Measurements from ENCODE around the gene EIF4EBP2. TPM values are rescaled to one million over a fixed set of nuclear protein-coding genes. Genes with fewer than 3 reads are reported as not detected.

The EIF4EBP2 gene
- total and polyA plus RNA-seq, 2 experiments from 2014 or later = 42.0 to 131 TPM

DNA sequence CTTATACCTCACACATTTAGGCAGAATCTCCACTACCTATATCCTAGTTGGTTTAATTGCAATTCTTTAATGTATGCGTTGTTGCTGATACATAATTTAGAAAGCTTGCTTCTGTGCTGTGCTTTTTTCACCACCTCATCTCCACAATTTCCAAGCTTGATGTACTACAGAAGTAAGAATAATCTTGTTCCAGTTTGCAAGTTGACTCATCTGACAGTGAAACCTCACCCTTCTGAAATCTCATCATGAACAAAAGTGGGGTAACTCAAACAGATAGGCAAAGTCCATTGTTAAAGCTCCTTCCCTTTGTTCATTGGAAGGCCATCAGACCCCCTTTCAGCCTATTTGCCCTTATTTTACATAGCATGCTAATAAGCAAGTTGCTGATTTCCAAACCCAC lies 13.6 kb downstream of the EIF4EBP2 start:
- no peak for ATAC-seq
- peaks cover 2% of the 10 kb centered on the region for H3K4me1 ChIP-seq (ENCODE audit: insufficient read depth)
- H3K27me3 Mint-ChIP-seq (ENCODE audit: insufficient read depth, low read depth, poor library complexity) = no peaks in the 10 kb centered on the region
- peaks cover 7% of the 10 kb centered on the region; the same call in 2 of the 3 replicates for H3K4me1 Mint-ChIP-seq
- no peaks in the 10 kb centered on the region for H3K27me3 ChIP-seq (ENCODE audit: insufficient read depth)
- peaks cover 30% of the 10 kb centered on the region for H3K36me3 Mint-ChIP-seq (ENCODE audit: low read depth)
- no peak overlapping the region for H3K27ac Mint-ChIP-seq
- no peak overlapping the region for H3K4me2 ChIP-seq
- TF ChIP-seq, protein P1, sequence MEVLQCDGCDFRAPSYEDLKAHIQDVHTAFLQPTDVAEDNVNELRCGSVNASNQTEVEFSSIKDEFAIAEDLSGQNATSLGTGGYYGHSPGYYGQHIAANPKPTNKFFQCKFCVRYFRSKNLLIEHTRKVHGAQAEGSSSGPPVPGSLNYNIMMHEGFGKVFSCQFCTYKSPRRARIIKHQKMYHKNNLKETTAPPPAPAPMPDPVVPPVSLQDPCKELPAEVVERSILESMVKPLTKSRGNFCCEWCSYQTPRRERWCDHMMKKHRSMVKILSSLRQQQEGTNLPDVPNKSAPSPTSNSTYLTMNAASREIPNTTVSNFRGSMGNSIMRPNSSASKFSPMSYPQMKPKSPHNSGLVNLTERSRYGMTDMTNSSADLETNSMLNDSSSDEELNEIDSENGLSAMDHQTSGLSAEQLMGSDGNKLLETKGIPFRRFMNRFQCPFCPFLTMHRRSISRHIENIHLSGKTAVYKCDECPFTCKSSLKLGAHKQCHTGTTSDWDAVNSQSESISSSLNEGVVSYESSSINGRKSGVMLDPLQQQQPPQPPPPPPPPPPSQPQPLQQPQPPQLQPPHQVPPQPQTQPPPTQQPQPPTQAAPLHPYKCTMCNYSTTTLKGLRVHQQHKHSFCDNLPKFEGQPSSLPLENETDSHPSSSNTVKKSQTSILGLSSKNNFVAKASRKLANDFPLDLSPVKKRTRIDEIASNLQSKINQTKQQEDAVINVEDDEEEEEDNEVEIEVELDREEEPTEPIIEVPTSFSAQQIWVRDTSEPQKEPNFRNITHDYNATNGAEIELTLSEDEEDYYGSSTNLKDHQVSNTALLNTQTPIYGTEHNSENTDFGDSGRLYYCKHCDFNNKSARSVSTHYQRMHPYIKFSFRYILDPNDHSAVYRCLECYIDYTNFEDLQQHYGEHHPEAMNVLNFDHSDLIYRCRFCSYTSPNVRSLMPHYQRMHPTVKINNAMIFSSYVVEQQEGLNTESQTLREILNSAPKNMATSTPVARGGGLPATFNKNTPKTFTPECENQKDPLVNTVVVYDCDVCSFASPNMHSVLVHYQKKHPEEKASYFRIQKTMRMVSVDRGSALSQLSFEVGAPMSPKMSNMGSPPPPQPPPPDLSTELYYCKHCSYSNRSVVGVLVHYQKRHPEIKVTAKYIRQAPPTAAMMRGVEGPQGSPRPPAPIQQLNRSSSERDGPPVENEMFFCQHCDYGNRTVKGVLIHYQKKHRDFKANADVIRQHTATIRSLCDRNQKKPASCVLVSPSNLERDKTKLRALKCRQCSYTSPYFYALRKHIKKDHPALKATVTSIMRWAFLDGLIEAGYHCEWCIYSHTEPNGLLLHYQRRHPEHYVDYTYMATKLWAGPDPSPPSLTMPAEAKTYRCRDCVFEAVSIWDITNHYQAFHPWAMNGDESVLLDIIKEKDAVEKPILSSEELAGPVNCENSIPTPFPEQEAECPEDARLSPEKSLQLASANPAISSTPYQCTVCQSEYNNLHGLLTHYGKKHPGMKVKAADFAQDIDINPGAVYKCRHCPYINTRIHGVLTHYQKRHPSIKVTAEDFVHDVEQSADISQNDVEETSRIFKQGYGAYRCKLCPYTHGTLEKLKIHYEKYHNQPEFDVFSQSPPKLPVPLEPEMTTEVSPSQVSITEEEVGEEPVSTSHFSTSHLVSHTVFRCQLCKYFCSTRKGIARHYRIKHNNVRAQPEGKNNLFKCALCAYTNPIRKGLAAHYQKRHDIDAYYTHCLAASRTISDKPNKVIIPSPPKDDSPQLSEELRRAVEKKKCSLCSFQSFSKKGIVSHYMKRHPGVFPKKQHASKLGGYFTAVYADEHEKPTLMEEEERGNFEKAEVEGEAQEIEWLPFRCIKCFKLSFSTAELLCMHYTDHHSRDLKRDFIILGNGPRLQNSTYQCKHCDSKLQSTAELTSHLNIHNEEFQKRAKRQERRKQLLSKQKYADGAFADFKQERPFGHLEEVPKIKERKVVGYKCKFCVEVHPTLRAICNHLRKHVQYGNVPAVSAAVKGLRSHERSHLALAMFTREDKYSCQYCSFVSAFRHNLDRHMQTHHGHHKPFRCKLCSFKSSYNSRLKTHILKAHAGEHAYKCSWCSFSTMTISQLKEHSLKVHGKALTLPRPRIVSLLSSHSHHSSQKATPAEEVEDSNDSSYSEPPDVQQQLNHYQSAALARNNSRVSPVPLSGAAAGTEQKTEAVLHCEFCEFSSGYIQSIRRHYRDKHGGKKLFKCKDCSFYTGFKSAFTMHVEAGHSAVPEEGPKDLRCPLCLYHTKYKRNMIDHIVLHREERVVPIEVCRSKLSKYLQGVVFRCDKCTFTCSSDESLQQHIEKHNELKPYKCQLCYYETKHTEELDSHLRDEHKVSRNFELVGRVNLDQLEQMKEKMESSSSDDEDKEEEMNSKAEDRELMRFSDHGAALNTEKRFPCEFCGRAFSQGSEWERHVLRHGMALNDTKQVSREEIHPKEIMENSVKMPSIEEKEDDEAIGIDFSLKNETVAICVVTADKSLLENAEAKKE (CRISPR knock-in tag; IDR thresholded peaks at IDR 0.05) = no peak
- H3F3A ChIP-seq (replicated peaks; ENCODE audit: low read depth) = peaks cover 8% of the 10 kb centered on the region; the same call in 1 of the 2 replicates
- peaks cover 61% of the 10 kb centered on the region for H4K20me1 ChIP-seq (replicated peaks; ENCODE audit: insufficient read depth)
- peak overlapping the region; percentile 74; the same call in 1 of the 2 replicates for H3K27ac ChIP-seq (ENCODE audit: low read depth)
- H3K9me2 ChIP-seq (ENCODE audit: insufficient read depth) = no peaks in the 10 kb centered on the region
- peaks cover 62% of the 10 kb centered on the region for H3K79me2 ChIP-seq (replicated peaks; ENCODE audit: insufficient read depth)
- no peak overlapping the region for H3K4me3 Mint-ChIP-seq
- peaks cover 23% of the 10 kb centered on the region; the same call in 1 of the 2 replicates for H3K36me3 ChIP-seq (ENCODE audit: insufficient read depth)
- no peaks in the 10 kb centered on the region for H3K9me3 Mint-ChIP-seq
- no peak for DNase-seq (ENCODE audit: low spot score)
- H3K4me3 ChIP-seq = no peak overlapping the region
- H2AFZ ChIP-seq = no peak overlapping the region

DNA sequence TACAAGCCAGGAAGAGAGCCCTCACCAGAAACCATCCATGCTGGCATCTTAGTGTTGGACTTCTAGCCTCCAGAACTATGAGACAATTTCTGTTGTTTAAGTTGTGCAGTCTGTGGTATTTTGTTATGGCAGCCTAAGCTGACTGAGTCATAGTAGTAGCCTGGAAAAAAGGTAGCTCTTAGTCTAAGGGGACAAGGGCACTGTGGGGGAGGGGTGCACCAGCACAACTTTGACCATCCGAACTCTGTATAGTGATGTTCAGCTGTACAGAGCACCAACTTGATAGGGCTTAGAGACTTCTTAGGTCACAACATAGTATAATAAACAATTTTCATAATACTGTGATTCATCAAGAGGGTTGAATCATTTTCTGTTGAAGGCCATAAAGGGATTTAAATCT lies 14.3 kb downstream of the EIF4EBP2 start:
- TF ChIP-seq, protein P2, sequence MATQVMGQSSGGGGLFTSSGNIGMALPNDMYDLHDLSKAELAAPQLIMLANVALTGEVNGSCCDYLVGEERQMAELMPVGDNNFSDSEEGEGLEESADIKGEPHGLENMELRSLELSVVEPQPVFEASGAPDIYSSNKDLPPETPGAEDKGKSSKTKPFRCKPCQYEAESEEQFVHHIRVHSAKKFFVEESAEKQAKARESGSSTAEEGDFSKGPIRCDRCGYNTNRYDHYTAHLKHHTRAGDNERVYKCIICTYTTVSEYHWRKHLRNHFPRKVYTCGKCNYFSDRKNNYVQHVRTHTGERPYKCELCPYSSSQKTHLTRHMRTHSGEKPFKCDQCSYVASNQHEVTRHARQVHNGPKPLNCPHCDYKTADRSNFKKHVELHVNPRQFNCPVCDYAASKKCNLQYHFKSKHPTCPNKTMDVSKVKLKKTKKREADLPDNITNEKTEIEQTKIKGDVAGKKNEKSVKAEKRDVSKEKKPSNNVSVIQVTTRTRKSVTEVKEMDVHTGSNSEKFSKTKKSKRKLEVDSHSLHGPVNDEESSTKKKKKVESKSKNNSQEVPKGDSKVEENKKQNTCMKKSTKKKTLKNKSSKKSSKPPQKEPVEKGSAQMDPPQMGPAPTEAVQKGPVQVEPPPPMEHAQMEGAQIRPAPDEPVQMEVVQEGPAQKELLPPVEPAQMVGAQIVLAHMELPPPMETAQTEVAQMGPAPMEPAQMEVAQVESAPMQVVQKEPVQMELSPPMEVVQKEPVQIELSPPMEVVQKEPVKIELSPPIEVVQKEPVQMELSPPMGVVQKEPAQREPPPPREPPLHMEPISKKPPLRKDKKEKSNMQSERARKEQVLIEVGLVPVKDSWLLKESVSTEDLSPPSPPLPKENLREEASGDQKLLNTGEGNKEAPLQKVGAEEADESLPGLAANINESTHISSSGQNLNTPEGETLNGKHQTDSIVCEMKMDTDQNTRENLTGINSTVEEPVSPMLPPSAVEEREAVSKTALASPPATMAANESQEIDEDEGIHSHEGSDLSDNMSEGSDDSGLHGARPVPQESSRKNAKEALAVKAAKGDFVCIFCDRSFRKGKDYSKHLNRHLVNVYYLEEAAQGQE (IDR thresholded peaks at IDR 0.05; ENCODE audit: unreplicated experiment) = no peak
- TF ChIP-seq STAT1 (IDR thresholded peaks at IDR 0.05; ENCODE audit: unreplicated experiment) (no peak), POLR2AphosphoS5 (IDR thresholded peaks at IDR 0.05; ENCODE audit: low read depth) (no peak)
- Histone ChIP-seq H3K4me3 (no peak overlapping the region), H2AFZ (no peak overlapping the region), H3K27ac (ENCODE audit: low read depth) (peak overlapping the region; percentile 74), H3F3A (replicated peaks; ENCODE audit: low read depth) (peaks cover 8% of the 10 kb centered on the region; the same call in 1 of the 2 replicates), H3K4me1 (ENCODE audit: insufficient read depth) (peaks cover 6% of the 10 kb centered on the region; the same call in 1 of the 2 replicates), H3K36me3 (ENCODE audit: insufficient read depth) (peaks cover 27% of the 10 kb centered on the region; the same call in 1 of the 2 replicates), H3K4me2 (no peak overlapping the region), H3K9me2 (ENCODE audit: insufficient read depth) (no peaks in the 10 kb centered on the region), H4K20me1 (replicated peaks; ENCODE audit: insufficient read depth) (peaks cover 55% of the 10 kb centered on the region), H3K27me3 (ENCODE audit: insufficient read depth) (no peaks in the 10 kb centered on the region), H3K79me2 (replicated peaks; ENCODE audit: insufficient read depth) (peaks cover 56% of the 10 kb centered on the region)
- Mint-ChIP-seq H3K4me1 (peaks cover 11% of the 10 kb centered on the region), H3K27ac (no peak overlapping the region), H3K36me3 (ENCODE audit: low read depth) (peaks cover 37% of the 10 kb centered on the region), H3K27me3 (ENCODE audit: insufficient read depth, low read depth, poor library complexity) (no peaks in the 10 kb centered on the region), H3K9me3 (no peaks in the 10 kb centered on the region), H3K4me3 (no peak overlapping the region)
- ATAC-seq (no peak), DNase-seq (ENCODE audit: low spot score) (no peak)
